Neuronal stem cell (in vitro differentiated cells): ENCODE data around the gene TBC1D14.

Experiments
- DNase-seq: peaks from one replicate; pipeline ENCODE4 v3.0.0-alpha.2; 2013; ENCODE audit warnings: low spot score
- H2AFZ ChIP-seq: one replicate; pipeline ENCODE4 v1.6.1; 2013; ENCODE audit warnings: mild to moderate bottlenecking, low read length, inconsistent platforms
- H2AK5ac ChIP-seq: 2 replicates; pipeline ENCODE4 v1.6.1; 2013; ENCODE audit warnings: low read depth, mild to moderate bottlenecking, inconsistent platforms, low read length, moderate library complexity, mixed read lengths
- H2BK120ac ChIP-seq: 2 replicates; pipeline ENCODE4 v1.6.1; 2013; ENCODE audit warnings: low read depth, mild to moderate bottlenecking, inconsistent platforms, low read length, moderate library complexity, mixed read lengths
- H2BK12ac ChIP-seq: one replicate; pipeline ENCODE4 v1.6.1; 2013; ENCODE audit warnings: low read length, inconsistent platforms
- H2BK15ac ChIP-seq: 2 replicates; pipeline ENCODE4 v1.6.1; 2013; ENCODE audit warnings: mild to moderate bottlenecking, low read length, inconsistent platforms, mixed read lengths
- H2BK5ac ChIP-seq: one replicate; pipeline ENCODE4 v1.6.1; 2013; ENCODE audit warnings: inconsistent platforms, mild to moderate bottlenecking, low read length, moderate library complexity
- H3K14ac ChIP-seq: one replicate; pipeline ENCODE4 v1.6.1; 2013; ENCODE audit warnings: low read length, inconsistent platforms
- H3K18ac ChIP-seq: 2 replicates; pipeline ENCODE4 v1.6.1; 2013; ENCODE audit warnings: low read length, inconsistent platforms
- H3K23ac ChIP-seq: 2 replicates; pipeline ENCODE4 v1.6.1; 2013; ENCODE audit warnings: low read depth, mild to moderate bottlenecking, mixed read lengths, low read length, inconsistent platforms; ENCODE audit not compliant: poor library complexity
- H3K27ac ChIP-seq: replicated peaks from 3 replicates; pipeline ENCODE4 v1.5.1; 2013; ENCODE audit warnings: low read length, inconsistent platforms
- H3K27me3 ChIP-seq, 3 experiments: 2 replicates each; pipeline ENCODE4 v1.6.1; 2013; ENCODE audit warnings: low read length in 3 of 3, mild to moderate bottlenecking in 2 of 3, inconsistent platforms in 1 of 3, low read depth in 1 of 3, mixed read lengths in 1 of 3, moderate library complexity in 1 of 3; ENCODE audit not compliant: control insufficient read depth in 3 of 3, insufficient read depth in 3 of 3
- H3K36me3 ChIP-seq, 2 donors: replicated peaks in 1 of 2; 2 replicates each; pipeline ENCODE4 v1.6.1; 2013; ENCODE audit warnings: low read length in 2 of 2; ENCODE audit not compliant: control insufficient read depth in 2 of 2, insufficient read depth in 2 of 2
- H3K4ac ChIP-seq: 2 replicates; pipeline ENCODE4 v1.6.1; 2013; ENCODE audit warnings: inconsistent platforms, mild to moderate bottlenecking, low read length, moderate library complexity
- H3K4me1 ChIP-seq, 2 donors: 1 replicate in 1 of 2; 2 replicates in 1 of 2; pipeline ENCODE4 v1.6.1; 2013; ENCODE audit warnings: low read length in 2 of 2, low read depth in 1 of 2; ENCODE audit not compliant: control insufficient read depth in 2 of 2, insufficient read depth in 1 of 2
- H3K4me2 ChIP-seq: one replicate; pipeline ENCODE4 v1.6.1; 2013; ENCODE audit warnings: mild to moderate bottlenecking, low read length, inconsistent platforms; ENCODE audit not compliant: insufficient read depth, poor library complexity, severe bottlenecking
- H3K4me3 ChIP-seq, 2 donors: 2 replicates each; pipeline ENCODE4 v1.5.1; 2013; ENCODE audit warnings: low read length in 2 of 2, mild to moderate bottlenecking in 2 of 2, inconsistent platforms in 1 of 2, moderate library complexity in 1 of 2
- H3K79me1 ChIP-seq: one replicate; pipeline ENCODE4 v1.6.1; 2013; ENCODE audit warnings: low read depth, mild to moderate bottlenecking, inconsistent platforms, low read length, moderate library complexity
- H3K9ac ChIP-seq: one replicate; pipeline ENCODE4 v1.6.1; 2013; ENCODE audit warnings: mild to moderate bottlenecking, low read depth, low read length, inconsistent platforms; ENCODE audit not compliant: poor library complexity
- H3K9me3 ChIP-seq, 2 donors: replicated peaks in 1 of 2; 2 replicates each; pipeline versions ENCODE3 to v1.6.1; 2013; ENCODE audit warnings: low read length in 2 of 2, mild to moderate bottlenecking in 2 of 2, inconsistent platforms in 1 of 2, low read depth in 1 of 2, mixed read lengths in 1 of 2, moderate library complexity in 1 of 2; ENCODE audit not compliant: control insufficient read depth in 2 of 2, insufficient read depth in 1 of 2
- H4K8ac ChIP-seq: one replicate; pipeline ENCODE4 v1.6.1; 2013; ENCODE audit warnings: low read depth, mild to moderate bottlenecking, inconsistent platforms, low read length, moderate library complexity
- H4K91ac ChIP-seq: one replicate; pipeline ENCODE4 v1.6.1; 2013; ENCODE audit warnings: low read length, low read depth, mild to moderate bottlenecking, inconsistent platforms; ENCODE audit not compliant: poor library complexity
- WGBS, 2 donors: extraction: QIAGEN DNeasy Blood & Tissue Kit; methylation state at CpG; one replicate each; pipeline ENCODE4 v1.1.7; 2013; ENCODE audit warnings: missing lambda C conversion rate in 2 of 2, mixed read lengths in 1 of 2; ENCODE audit not compliant: insufficient read length in 2 of 2, insufficient replicate concordance in 1 of 2; ENCODE audit errors: extremely low coverage in 2 of 2; 5-methylcytosine and 5-hydroxymethylcytosine counted together

TBC1D14 gene

DNA sequence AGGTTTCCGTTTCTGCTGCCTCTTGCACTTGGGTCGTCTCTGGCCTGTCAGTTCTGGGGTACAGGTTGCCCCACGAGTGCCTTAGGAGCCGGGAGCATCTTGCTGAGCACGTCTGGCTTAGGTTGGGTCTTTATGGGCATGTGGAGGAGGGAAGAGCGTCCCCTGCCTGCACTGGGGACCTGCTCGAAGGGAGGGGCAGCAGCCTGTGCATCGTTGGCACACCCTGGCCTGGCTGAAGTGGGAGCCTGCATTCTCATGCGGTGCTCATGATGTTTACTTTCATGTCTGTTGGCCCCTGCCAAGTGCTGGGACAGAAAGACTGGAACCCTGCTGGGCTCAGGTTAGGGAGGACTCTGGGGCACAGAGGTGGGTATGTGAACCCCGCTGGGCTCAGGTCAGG, 109.7 kb downstream of the TBC1D14 start:
- H2BK5ac ChIP-seq: no peak overlapping the region
- H3K9ac ChIP-seq: no peak overlapping the region
- no peak overlapping the region for H3K4ac ChIP-seq
- H3K27ac ChIP-seq: no peak overlapping the region
- no peak overlapping the region for H4K8ac ChIP-seq
- no peaks in the 10 kb centered on the region for H3K27me3 ChIP-seq
- H3K18ac ChIP-seq: peak overlapping the region; percentile 9
- no peak overlapping the region for H2AFZ ChIP-seq
- peaks cover 1% of the 10 kb centered on the region for H3K79me1 ChIP-seq
- DNase-seq: no peak
- H2BK15ac ChIP-seq: no peak overlapping the region
- H3K23ac ChIP-seq: no peak overlapping the region
- WGBS, 2 donors: no CpG with 5 or more reads among the region's 10 CpGs
- H4K91ac ChIP-seq: no peak overlapping the region
- H3K36me3 ChIP-seq: peaks cover 37 to 85% of the 10 kb centered on the region in 2 donors
- H3K4me2 ChIP-seq: no peak overlapping the region
- H3K4me3 ChIP-seq: no peak overlapping the region
- no peak overlapping the region for H3K14ac ChIP-seq
- no peak overlapping the region for H2BK12ac ChIP-seq
- H3K4me1 ChIP-seq: peaks cover 5 to 8% of the 10 kb centered on the region in 2 donors
- H2AK5ac ChIP-seq: no peak overlapping the region
- H3K9me3 ChIP-seq: no peaks in the 10 kb centered on the region
- H2BK120ac ChIP-seq: no peak overlapping the region

DNA sequence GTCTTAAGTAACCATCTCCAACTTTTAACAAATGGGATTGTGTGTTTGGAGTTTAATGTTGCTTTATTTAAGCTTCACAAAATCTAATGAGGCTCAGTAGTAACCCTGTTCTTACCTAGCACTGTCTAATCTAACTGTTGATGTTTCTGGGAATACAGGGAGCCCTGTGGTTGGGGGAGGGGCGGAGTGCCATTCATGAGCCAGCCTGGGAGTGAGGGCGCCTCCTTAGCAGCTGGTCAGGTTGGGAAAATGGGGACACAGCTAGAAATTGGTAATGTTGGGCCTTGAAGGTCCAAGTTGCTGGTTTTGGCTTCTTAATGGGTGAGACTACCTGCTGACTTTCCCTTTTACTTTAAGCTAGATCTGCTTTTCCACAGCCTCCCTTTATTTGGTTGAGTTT, 110.7 kb downstream of the TBC1D14 start:
- Histone ChIP-seq H2BK12ac (no peak overlapping the region), H3K9ac (no peak overlapping the region), H2BK5ac (no peak overlapping the region), H3K9me3 (no peaks in the 10 kb centered on the region), H3K27me3 (no peaks in the 10 kb centered on the region), H3K4me1 (peaks cover 5 to 8% of the 10 kb centered on the region in 2 donors), H3K4me2 (no peak overlapping the region), H3K4ac (no peak overlapping the region), H4K91ac (no peak overlapping the region), H3K27ac (no peak overlapping the region), H3K18ac (no peak overlapping the region), H3K14ac (no peak overlapping the region), H2BK120ac (no peak overlapping the region), H2AK5ac (no peak overlapping the region), H2BK15ac (no peak overlapping the region), H3K79me1 (peaks cover 1% of the 10 kb centered on the region), H3K23ac (no peak overlapping the region), H4K8ac (no peak overlapping the region), H3K4me3 (no peak overlapping the region), H3K36me3 (peaks cover 36 to 85% of the 10 kb centered on the region in 2 donors), H2AFZ (no peak overlapping the region)
- WGBS, 2 donors: no CpG with 5 or more reads among the region's 2 CpGs
- DNase-seq: no peak

DNA sequence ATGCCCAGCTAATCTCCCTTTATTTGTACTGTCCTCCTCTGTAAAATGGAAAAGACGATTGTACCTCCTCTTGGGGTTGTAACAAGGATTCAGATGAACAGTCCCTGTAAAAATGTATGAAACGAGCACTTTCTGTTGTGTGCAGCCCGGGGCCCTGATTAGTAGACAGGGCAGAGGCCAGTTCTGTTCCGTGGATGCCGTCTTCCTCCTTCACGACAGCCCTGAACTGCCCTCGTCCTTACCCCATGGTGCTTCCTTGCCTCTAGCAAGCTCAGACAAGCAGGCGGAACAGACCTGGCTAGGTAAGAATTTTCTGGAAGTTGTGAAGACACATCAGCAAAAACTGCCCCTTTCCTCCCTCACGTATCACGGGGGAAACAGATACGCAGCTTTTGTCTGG, 111.2 kb downstream of the TBC1D14 start:
- H3K9ac ChIP-seq: peak overlapping the region; percentile 65

DNA sequence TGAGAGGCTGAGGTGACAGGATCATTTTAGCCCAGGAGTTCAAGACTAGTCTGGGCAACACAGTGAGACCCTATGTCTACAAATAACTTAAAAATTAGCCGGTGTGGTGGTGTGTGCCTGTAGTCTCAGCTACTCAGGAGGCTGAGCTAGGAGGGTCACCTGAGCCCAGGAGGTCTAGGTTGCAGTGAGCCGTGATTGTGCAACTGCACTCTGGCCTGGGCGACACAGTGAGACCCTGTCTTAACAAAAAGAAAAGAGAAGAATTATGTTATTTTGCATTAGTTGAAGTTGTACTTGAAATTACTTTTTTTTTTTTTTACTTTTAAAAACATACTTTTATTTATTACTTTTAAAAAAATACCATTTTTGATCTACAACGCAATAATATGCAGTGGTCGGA, 111.7 kb downstream of the TBC1D14 start:
- Histone ChIP-seq H2AK5ac (no peak overlapping the region), H3K4me3 (no peak overlapping the region), H3K36me3 (peaks cover 30 to 85% of the 10 kb centered on the region in 2 donors), H3K27ac (no peak overlapping the region), H2AFZ (no peak overlapping the region), H3K14ac (no peak overlapping the region), H2BK15ac (no peak overlapping the region), H2BK5ac (no peak overlapping the region), H3K4me1 (peaks cover 5 to 8% of the 10 kb centered on the region in 2 donors), H2BK120ac (no peak overlapping the region), H2BK12ac (no peak overlapping the region), H3K18ac (no peak overlapping the region), H3K9me3 (no peaks in the 10 kb centered on the region), H3K27me3 (no peaks in the 10 kb centered on the region), H3K79me1 (peaks cover 3% of the 10 kb centered on the region), H3K9ac (no peak overlapping the region), H3K23ac (no peak overlapping the region), H4K91ac (no peak overlapping the region), H3K4ac (no peak overlapping the region), H3K4me2 (no peak overlapping the region), H4K8ac (no peak overlapping the region)
- no peak for DNase-seq
- WGBS, 2 donors: no CpG with 5 or more reads among the region's 5 CpGs

More for the DNA sequence above, 111.2 kb downstream of the TBC1D14 start:
- H3K27ac ChIP-seq: no peak overlapping the region
- H2BK120ac ChIP-seq: no peak overlapping the region
- H3K36me3 ChIP-seq: peaks cover 32 to 85% of the 10 kb centered on the region in 2 donors
- H2AK5ac ChIP-seq: no peak overlapping the region
- H4K91ac ChIP-seq: no peak overlapping the region
- no peak overlapping the region for H2AFZ ChIP-seq
- no peak overlapping the region for H3K4ac ChIP-seq
- no peak overlapping the region for H3K4me3 ChIP-seq
- no peak overlapping the region for H2BK15ac ChIP-seq
- H3K23ac ChIP-seq: no peak overlapping the region
- H3K4me2 ChIP-seq: no peak overlapping the region
- H3K18ac ChIP-seq: no peak overlapping the region
- no peak overlapping the region for H2BK12ac ChIP-seq
- no peak for DNase-seq
- no peak overlapping the region for H3K14ac ChIP-seq
- peaks cover 1% of the 10 kb centered on the region for H3K79me1 ChIP-seq
- no CpG with 5 or more reads among the region's 11 CpGs for WGBS, 2 donors
- peak overlapping the region; percentile 77 for H2BK5ac ChIP-seq
- H3K9me3 ChIP-seq: no peaks in the 10 kb centered on the region
- no peaks in the 10 kb centered on the region for H3K27me3 ChIP-seq
- H4K8ac ChIP-seq: no peak overlapping the region
- peaks cover 5 to 8% of the 10 kb centered on the region in 2 donors for H3K4me1 ChIP-seq
